AML-193 (cell line): ENCODE data around the gene PLK5.

Experiments
- DNase-seq, 2 experiments: peaks; one replicate each; lab custom pipeline; 2025; lab: John Stamatoyannopoulos, UW

The PLK5 gene

DNA sequence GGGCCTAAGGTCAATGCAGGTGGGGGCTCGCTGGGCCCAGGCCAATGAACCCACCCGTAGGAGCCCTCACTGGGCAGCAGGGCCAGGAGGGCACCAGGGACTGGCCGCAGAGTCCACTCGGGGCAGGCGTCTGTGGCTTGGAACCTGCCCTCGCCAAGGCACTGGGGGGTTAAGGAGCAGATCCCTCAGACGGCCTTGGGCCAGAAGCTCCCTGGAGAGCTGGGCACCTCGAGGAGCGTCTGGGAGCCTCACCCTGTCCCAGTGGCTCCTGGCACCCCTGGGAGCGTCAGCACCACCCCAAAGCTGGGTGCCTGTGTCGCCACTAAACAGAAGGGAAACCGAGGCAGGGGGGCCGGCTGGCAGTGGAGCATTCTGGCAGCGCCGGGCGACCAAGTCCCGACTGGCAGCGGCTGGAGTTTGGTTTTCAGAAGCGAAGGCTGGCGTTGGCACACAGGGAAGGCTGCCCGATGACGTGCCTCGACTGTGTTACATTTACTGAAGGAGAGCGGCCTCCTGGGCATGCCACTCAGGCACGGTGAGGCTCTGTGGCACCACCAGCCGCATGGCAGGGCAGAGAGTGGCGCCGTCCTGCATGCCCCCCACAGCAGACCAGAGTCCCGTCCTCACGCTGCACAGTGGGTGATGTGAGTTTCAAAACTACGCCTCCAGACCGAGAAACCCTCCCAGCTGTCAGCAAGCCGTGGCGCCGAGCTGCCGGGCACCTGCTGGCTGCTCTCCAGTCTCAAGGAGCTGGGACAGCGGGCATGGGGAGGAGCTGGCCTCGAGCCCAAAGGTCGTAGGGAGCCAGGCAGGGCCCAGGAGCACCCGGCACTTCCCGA, 53.4 kb downstream of the PLK5 start:
- no peak for DNase-seq

DNA sequence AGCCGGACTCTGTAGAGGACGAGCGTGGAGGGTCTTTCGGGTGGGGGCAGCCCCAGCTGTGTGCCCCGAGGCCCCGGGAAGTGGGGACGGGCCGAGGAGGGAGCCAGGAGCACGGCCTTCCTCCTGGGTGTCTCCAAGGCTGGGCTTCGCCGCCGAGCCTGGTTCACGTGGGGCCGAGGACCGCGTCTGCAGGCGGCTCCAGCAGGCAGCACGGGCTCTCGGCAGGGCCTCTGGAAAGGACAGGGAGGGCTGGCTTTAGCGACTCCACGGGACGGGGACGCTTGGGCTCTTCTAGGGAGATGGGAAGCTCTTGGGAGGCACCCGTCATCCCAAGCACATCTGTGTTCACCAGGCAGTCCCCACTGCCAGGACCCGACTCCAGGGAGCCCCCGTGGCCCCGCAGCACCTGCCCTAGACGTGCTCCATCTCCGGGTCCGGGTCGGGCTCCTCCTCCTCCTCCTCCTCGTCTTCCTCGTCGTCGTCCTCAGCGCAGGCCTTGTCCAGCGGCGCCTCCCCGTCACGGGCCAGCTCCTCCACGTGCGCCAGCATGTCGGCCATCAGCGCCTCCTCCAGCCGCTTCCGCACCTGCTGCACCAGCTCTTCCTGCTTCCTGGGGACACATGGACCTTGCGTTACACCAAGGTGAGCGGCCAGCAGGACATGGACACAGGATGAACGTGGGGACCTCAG, 54.2 kb downstream of the PLK5 start:
- DNase-seq: no peak

DNA sequence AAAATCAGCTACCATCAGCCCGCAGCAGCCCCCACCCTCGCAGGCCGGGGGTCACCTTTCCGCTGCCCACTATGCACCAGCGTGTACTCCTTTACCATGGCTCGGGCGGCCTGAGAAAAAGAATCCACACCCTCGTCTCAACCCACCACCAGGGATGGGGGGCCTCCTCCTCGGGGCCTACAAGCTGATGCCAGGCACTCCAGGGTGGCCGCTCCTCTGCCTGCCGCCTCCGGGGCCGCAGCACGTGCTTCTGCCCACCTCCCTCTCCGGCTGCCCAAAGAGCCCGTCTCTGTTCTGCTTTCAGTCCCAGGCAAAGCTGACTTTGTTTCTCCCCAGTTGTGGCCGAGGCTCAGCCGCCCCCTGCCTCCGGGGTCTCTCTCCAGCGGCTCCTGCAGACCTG, 55.3 kb downstream of the PLK5 start:
- DNase-seq: no peak

DNA sequence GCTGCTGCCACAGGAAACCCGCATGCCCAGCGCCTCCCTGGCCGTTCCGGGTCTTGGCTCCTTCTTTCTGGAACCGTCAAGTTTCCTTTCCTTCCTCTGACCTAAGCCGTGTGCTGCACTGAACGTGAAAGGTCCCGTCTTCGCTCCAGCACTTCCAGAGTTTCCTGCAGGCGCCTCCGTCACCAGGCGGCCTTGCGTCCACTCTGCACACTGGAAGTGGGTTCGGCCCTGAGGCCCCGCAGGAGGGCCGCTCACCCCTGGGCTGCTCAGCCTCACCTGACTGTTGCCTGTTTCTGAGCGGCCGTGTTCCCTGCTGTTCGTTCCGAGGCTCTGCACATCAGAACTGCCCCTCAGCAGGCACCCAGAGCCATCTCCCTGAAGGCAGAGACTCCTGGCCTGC, 56.5 kb downstream of the PLK5 start:
- no peak for DNase-seq

DNA sequence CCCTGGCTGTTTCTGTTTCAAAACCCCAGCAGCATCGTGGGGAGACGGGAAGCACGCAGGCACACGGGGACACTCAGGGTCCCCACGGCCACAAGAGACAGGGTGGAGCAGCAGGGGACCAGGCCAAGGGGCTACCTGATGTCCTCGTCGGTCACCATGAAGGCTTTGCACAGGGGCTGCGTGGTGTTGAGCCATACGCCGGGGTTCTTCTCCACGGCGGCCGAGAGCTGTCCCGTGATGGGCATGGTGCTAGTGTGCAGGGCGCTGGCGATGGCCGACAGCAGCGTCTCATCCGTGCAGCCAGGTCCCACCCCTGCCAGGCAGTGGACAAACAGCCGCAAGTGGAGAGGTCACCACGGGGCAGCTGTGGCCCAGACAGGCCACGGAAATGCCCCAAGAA, 57.1 kb downstream of the PLK5 start:
- no peak for DNase-seq

DNA sequence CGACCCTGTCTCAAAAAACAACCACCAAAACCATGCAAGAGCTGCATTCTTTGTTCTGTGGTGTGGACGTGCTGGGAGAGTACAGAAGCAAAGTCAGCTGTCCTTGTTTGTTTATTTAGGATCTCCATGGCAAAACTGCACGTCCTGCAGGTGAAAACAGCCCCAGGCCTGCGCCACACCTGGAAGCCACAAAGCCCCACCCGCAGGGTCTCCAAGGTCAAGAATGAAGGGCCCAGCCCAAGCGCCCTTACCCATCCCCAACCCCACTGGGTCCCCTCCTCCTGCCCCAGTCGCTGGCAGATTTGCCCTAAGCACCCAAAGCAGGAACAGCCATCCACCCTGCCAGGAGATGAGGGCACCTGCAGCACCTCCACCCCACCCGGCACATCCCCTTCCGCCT, 58.3 kb downstream of the PLK5 start:
- no peak for DNase-seq

DNA sequence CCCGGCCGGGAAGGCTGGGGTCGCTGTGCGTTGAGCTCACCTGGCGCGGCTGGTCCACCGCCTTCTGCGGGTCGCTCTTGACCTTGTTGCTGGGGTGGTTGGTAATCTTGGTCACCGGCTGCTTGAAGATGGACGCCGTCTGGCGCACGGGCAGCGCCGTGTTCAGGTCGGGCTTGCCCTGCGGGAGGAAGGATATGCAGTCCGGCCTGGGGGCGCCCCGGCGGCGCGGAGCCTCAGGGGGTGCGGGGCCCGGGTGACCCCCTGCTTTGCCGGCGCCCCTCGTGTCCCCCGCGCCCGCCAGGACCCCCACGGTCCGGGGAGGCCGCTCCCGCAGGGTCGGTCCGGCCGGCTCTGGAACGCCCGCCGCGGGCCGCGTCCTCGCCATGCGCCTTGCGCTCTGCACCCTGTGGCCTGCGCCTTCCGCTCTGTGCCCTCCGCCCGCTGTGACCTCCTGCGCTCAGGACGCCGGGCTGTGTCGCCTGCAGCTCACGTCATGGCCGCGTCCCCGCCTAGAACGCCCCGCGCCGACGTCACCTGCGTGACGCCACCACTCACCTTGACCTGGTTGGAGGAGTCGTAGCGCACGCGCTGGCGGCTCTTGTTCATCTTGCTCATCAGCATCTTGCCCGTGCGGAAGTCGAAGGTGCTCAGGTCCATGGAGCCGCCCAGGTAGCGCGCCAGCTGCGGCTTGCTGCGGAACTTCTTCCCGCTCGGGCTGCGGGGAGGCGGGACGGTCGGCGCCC, 60.8 kb downstream of the PLK5 start:
- no peak for DNase-seq

DNA sequence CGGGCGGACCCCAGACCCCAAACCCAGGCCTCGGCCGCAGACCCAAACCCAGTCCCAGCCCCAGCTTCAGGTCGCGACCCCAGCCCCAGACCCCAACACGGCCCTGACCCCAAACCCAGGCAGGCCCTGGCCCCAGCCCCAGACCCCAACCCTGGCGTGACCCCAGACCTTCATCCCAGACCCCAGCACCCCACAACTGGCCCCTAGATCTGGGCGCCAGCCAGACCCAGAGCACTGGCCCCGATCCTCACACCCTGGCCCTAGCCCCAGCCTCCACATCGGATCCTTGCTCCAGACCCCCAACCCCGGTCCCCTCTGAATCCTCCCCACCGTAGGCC, 61.3 kb downstream of the PLK5 start:
- no peak for DNase-seq
